K562 (cell line): Measurements from ENCODE around the gene GNPTAB.

Source experiments
- GATA2 ChIP-seq: sonication (generic); formaldehyde crosslinking; IDR thresholded peaks from 2 replicates; pipeline ENCODE4 v1.4.0; 2020; ENCODE audit warnings: mild to moderate bottlenecking, missing genetic modification reagents
- ZNF184 ChIP-seq: sonication (generic); formaldehyde crosslinking; IDR thresholded peaks from 2 replicates; pipeline ENCODE4 v1.5.0; 2020; ENCODE audit warnings: missing genetic modification reagents

GRCh38 chr12:101722392-101722791, 108.4 kb downstream of the GNPTAB start:
- no peak for TF ChIP-seq GATA2 (CRISPR knock-in tag)
- TF ChIP-seq ZNF184: no peak
